Right lobe of liver (tissue), 6 donors: Measurements from ENCODE around the gene HACD1. TPM values are rescaled to one million over a fixed set of nuclear protein-coding genes. Genes with fewer than 3 reads are reported as not detected.

Experiments
- ATAC-seq, 4 donors: fragments of 200-7000 bp; cut with Tn5 transposase; one replicate each; pipeline ENCODE4 v1.9.1; 2020; ENCODE audit warnings: mild to moderate bottlenecking in 4 of 4, moderate library complexity in 4 of 4
- DNase-seq, 3 donors: peaks; one replicate each; pipeline ENCODE4 v3.0.0-alpha.2; 2020
- H3K27ac ChIP-seq, 3 donors: fragments of 200-600 bp; one replicate each; pipeline ENCODE4 v1.8.0; 2022
- H3K27me3 ChIP-seq, 2 donors: fragments of 200-600 bp; one replicate each; pipeline ENCODE4 v1.8.0; 2022
- H3K36me3 ChIP-seq, 4 donors: fragments of 200-600 bp; sonication (generic) in 1 of 4; one replicate each; pipeline versions ENCODE4 v1.5.1 to v1.8.0; 2017 to 2022; ENCODE audit warnings: control low read depth in 1 of 4
- H3K4me1 ChIP-seq, 4 donors: fragments of 200-600 bp; sonication (generic) in 1 of 4; one replicate each; pipeline versions ENCODE4 v1.5.1 to v1.8.0; 2017 to 2022; ENCODE audit warnings: control low read depth in 1 of 4
- H3K4me3 ChIP-seq, 3 donors: fragments of 200-600 bp; one replicate each; pipeline ENCODE4 v1.8.0; 2022
- H3K9me3 ChIP-seq, 4 donors: fragments of 200-600 bp; sonication (generic) in 1 of 4; one replicate each; pipeline versions ENCODE4 v1.5.1 to v1.8.0; 2017 to 2022; ENCODE audit warnings: control low read depth in 1 of 4
- POLR2A ChIP-seq: fragments of 450-650 bp; IDR thresholded peaks from one replicate; pipeline ENCODE4 v1.6.1; 2017; ENCODE audit warnings: antibody characterized with exemption, mild to moderate bottlenecking
- WGBS: methylation state at CpG from one replicate; pipeline ENCODE4 v1.1.6; 2018; ENCODE audit warnings: low coverage, low lambda C conversion rate; ENCODE audit not compliant: insufficient coverage; ENCODE audit errors: missing lambda C conversion rate; 5-methylcytosine and 5-hydroxymethylcytosine counted together
- intact Hi-C, 2 donors: fragments of 100-400 bp; cut with DNase I; formaldehyde crosslinking; loops; one replicate each; pipeline versions ENCODE4 v1.11.2 to v1.14.1; 2022
- total RNA-seq, 6 experiments: library from RNA; depleted of rRNA in 2 of 6; stranded (reverse); fragments of >200 nt in 2 of 6; fragmentation: NEBNext Ultra II Directional in 3 of 6; extraction: Animal tissue kit (Norgen Biotek cat#: 25700) in 3 of 6; gene quantifications; one replicate each; pipeline versions ENCODE4 v1.1.0 to v1.2.4, GENCODE V29; 2016 to 2023
- TF ChIP-seq, protein P1 (sequence below), 4 donors: fragments of 200-600 bp in 3 of 4; fragments of 450-650 bp in 1 of 4; IDR thresholded peaks; one replicate each; pipeline versions ENCODE4 v1.5.1 to v1.8.0; 2016 to 2022; ENCODE audit warnings: antibody characterized with exemption in 4 of 4, mild to moderate bottlenecking in 2 of 4
- donor health status: DM: no; HTN: yes; CAD: no.
- donor health status: DM: no; HTN: no; CAD: no.
- donor health status: DM: no; HTN: no; CAD: no.
- donor health status: DM: no; HTN: yes; CAD: no.
- donor health status: DM: no; HTN: yes; CAD: no.

Gene HACD1
- total RNA-seq, 6 experiments from 2014 or later, result 0.79 to 6.4 (median 1.7) TPM

DNA sequence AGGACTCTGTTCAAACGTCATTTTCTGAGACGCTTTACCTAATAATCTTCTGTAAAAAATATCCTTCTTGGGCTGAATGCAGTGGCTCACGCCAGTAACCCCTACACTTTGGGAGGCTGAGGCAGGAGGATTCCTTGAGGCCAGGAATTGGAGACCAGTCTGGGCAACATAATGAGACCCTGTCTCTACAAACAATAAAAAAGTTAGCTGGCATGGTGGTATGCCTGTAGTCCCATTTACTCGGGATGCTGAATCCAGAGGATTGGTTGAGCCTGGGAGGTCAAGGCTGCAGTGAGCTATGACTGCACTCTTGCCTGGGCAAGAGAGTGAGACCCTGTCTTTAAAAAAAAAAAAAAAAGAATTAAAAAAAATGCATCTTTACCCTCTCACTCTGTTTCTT is 31.9 kb upstream of the HACD1 start:
- intact Hi-C loops, result no loop called here
- Histone ChIP-seq H3K4me1 (peaks cover 0 to 17% (median 7%) of the 10 kb centered on the region in 4 donors), H3K27ac (no peak overlapping the region), H3K36me3 (no peaks in the 10 kb centered on the region), H3K27me3 (no peaks in the 10 kb centered on the region), H3K9me3 (no peaks in the 10 kb centered on the region), H3K4me3 (no peak overlapping the region)
- TF ChIP-seq POLR2A, result no peak
- TF ChIP-seq, protein P1, sequence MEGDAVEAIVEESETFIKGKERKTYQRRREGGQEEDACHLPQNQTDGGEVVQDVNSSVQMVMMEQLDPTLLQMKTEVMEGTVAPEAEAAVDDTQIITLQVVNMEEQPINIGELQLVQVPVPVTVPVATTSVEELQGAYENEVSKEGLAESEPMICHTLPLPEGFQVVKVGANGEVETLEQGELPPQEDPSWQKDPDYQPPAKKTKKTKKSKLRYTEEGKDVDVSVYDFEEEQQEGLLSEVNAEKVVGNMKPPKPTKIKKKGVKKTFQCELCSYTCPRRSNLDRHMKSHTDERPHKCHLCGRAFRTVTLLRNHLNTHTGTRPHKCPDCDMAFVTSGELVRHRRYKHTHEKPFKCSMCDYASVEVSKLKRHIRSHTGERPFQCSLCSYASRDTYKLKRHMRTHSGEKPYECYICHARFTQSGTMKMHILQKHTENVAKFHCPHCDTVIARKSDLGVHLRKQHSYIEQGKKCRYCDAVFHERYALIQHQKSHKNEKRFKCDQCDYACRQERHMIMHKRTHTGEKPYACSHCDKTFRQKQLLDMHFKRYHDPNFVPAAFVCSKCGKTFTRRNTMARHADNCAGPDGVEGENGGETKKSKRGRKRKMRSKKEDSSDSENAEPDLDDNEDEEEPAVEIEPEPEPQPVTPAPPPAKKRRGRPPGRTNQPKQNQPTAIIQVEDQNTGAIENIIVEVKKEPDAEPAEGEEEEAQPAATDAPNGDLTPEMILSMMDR (IDR thresholded peaks at IDR 0.05), result no peak
- ATAC-seq, result no peak
- no peak for DNase-seq
- WGBS, result 86% methylated on average over 4 of the region's 4 CpGs

DNA sequence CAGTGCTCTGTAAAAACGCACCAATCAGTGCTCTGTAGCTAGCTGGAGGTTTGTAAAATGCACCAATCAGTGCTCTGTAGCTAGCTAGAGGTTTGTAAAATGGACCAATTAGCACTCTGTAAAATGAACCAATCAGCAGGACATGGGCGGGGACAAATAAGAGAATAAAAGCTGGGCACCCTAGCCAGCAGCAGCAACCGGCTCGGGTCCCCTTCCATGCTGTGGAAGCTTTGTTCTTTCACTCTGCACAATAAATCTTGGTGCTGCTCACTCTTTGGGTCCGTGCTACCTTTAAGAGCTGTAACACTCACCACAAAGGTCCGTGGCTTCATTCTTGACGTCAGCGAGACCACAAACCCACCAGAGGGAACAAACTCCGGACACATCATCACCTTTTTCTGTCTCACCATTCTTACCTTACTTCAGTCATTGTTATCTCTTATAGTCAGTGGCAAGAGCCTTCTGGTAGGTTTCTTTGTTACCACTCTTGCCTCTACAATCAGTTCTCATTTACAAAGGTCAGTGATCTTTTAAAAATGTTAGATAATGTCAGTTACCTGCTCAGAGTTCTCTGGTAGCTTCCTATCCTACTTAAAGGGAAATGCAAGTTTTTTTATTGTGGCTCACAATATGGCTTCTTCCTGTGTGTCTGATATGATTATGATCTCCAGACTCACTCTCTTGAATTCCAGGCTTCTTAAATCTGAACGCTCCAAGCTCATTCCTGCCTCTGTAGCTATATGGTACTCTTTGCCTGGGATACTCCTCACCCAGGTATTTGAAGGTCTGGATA is 31.3 kb upstream of the HACD1 start:
- no peaks in the 10 kb centered on the region for H3K36me3 ChIP-seq
- peaks cover 0 to 17% (median 7%) of the 10 kb centered on the region in 4 donors for H3K4me1 ChIP-seq
- intact Hi-C loops, result no loop called here
- no peak overlapping the region for H3K4me3 ChIP-seq
- no peaks in the 10 kb centered on the region for H3K9me3 ChIP-seq
- DNase-seq, result no peak
- TF ChIP-seq, protein P1 (IDR thresholded peaks at IDR 0.05), result no peak
- TF ChIP-seq POLR2A, result no peak
- ATAC-seq, result no peak
- H3K27me3 ChIP-seq, result no peaks in the 10 kb centered on the region
- 90% methylated on average over 7 of the region's 10 CpGs for WGBS
- no peak overlapping the region for H3K27ac ChIP-seq

DNA sequence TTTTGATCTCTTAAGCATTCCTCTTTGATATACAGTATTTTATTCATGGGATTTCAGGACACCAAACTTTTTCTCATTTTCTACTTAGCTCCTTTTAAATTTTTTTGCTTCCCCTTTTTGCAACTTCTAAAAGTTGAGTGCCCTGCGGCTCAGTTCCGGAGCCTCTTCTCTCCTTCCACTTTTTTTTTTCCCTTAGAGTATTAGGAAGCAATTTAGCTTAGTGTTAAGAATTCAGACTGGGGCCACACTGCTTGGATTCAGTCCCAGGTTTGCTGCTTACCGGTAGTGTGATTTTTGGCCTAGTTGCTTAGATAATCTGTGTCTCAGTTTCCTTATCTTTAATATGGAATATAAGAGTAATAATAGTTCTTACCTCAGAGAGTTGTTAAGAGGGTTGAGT is 30.2 kb upstream of the HACD1 start:
- H3K4me3 ChIP-seq, result no peak overlapping the region
- intact Hi-C loops, result no loop called here

DNA sequence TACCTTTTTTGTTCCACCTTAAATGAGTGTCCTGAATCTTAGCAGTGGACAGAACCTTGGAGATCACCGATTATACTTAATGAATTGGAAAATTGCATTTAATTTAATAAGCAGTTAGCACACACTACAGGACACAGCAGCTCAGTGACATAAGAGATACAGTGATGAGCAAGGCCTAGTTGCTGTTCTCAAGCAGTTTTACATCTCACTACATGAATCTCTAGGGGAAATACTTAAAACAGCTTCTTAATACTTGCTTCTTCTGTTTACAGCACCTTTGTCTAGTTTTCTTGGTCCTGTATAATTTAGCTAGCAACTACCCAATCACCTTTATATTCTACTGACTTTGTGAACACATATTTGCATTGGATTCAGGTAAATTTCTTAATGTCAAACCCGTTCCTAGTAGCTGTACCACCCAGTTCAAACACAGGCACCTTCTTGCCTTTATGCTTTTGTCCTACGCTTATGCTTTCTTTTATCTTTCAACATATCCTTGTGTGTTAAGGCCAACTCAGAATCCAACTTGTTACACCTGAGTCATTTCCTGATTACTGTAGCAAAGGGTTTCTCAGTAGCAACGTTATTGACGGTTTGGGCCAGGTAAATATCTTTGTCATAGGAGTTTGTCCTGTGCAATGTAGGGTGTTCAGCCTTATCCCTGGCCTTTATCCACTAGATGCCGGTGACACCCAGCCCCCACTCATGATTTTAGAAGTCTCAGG is 28.6 kb upstream of the HACD1 start:
- intact Hi-C loops, result no loop called here
- 48% methylated on average over 6 of the region's 6 CpGs for WGBS
- no peaks in the 10 kb centered on the region for H3K36me3 ChIP-seq
- H3K9me3 ChIP-seq, result no peaks in the 10 kb centered on the region
- H3K27ac ChIP-seq, result no peak overlapping the region
- ATAC-seq, result peak in 1 of 4 donors; percentile 10
- TF ChIP-seq, protein P1 (IDR thresholded peaks at IDR 0.05), result no peak
- no peak for TF ChIP-seq POLR2A
- H3K4me1 ChIP-seq, result peaks cover 0 to 28% (median 12%) of the 10 kb centered on the region in 4 donors
- no peaks in the 10 kb centered on the region for H3K27me3 ChIP-seq
- no peak overlapping the region for H3K4me3 ChIP-seq
- DNase-seq, result no peak

More for the DNA sequence above, 30.2 kb upstream of the HACD1 start:
- H3K9me3 ChIP-seq, result no peaks in the 10 kb centered on the region
- TF ChIP-seq, protein P1 (IDR thresholded peaks at IDR 0.05), result no peak
- no peak for TF ChIP-seq POLR2A
- no peak overlapping the region for H3K27ac ChIP-seq
- H3K27me3 ChIP-seq, result no peaks in the 10 kb centered on the region
- H3K36me3 ChIP-seq, result no peaks in the 10 kb centered on the region
- WGBS, result 27% methylated on average over 3 of the region's 3 CpGs
- ATAC-seq (no peak), DNase-seq (no peak)
- peaks cover 0 to 26% (median 12%) of the 10 kb centered on the region in 4 donors for H3K4me1 ChIP-seq
